Stimulated activated effector memory CD8-positive, alpha-beta T cell treated with anti-CD3 and anti-CD28 coated beads, Interleukin-12 subunit alpha, Interleukin-12 subunit beta, amount 100 ng/mL, for 72 hours (primary cell): Measurements from ENCODE around the gene EMP1.
A peak's percentile ranks its signal among the peaks of the same experiment; 100 is the strongest.

ENCODE experiments used
- ATAC-seq: fragments of 150-1000 bp; cut with Tn5 transposase; 2 replicates; pipeline ENCODE4 v1.10.0; 2021
- DNase-seq, 2 donors: peaks; one replicate each; pipeline ENCODE4 v3.0.0; 2021 to 2022; ENCODE audit warnings: low spot score in 2 of 2
- H3K27ac Mint-ChIP-seq: one replicate; pipeline ENCODE4 v1.8.0; 2022; ENCODE audit warnings: mild to moderate bottlenecking, mixed read lengths
- H3K36me3 Mint-ChIP-seq: one replicate; pipeline ENCODE4 v1.8.0; 2022; ENCODE audit warnings: mild to moderate bottlenecking, mixed read lengths
- H3K4me1 Mint-ChIP-seq: one replicate; pipeline ENCODE4 v1.8.0; 2022; ENCODE audit warnings: mixed read lengths
- H3K4me3 Mint-ChIP-seq: one replicate; pipeline ENCODE4 v1.8.0; 2022; ENCODE audit warnings: mild to moderate bottlenecking, mixed read lengths
- H3K9me3 Mint-ChIP-seq: one replicate; pipeline ENCODE4 v1.8.0; 2022; ENCODE audit warnings: mixed read lengths

EMP1 gene

GRCh38 chr12:13196130-13196921, at the start of gene EMP1:
Gene EMP1, plus strand, starts transcription at chr12:13196726. Its CDS starts 14,785 bp downstream, at chr12:13211511.
- H3K4me3 Mint-ChIP-seq, result peak within 1 kb of the TSS; percentile 71
- DNase-seq (peak; percentile 36 to 80), ATAC-seq (peak; percentile 99)
- H3K4me1 Mint-ChIP-seq, result peaks cover 37% of the 10 kb centered on the region
- H3K36me3 Mint-ChIP-seq, result no peaks in the 10 kb centered on the region
- H3K27ac Mint-ChIP-seq, result peak within 1 kb of the TSS; percentile 89
- H3K9me3 Mint-ChIP-seq, result no peaks in the 10 kb centered on the region

GRCh38 chr12:13147688-13148484, 48.6 kb upstream of the EMP1 start:
- ATAC-seq, result no peak
- H3K36me3 Mint-ChIP-seq, result no peaks in the 10 kb centered on the region
- peaks cover 11% of the 10 kb centered on the region for H3K4me1 Mint-ChIP-seq
- no peak overlapping the region for H3K4me3 Mint-ChIP-seq
- H3K27ac Mint-ChIP-seq, result no peak overlapping the region
- DNase-seq, result peak in 1 of 2 donors; percentile 35
- H3K9me3 Mint-ChIP-seq, result no peaks in the 10 kb centered on the region

- Mint-ChIP-seq H3K4me1 (peaks cover 11% of the 10 kb centered on the region), H3K36me3 (no peaks in the 10 kb centered on the region), H3K9me3 (no peaks in the 10 kb centered on the region), H3K27ac (no peak overlapping the region), H3K4me3 (no peak overlapping the region)
- no peak for ATAC-seq
- no peak for DNase-seq
Observed at GRCh38 chr12:13148485-13148847, 48.1 kb upstream of the EMP1 start.

- Mint-ChIP-seq H3K4me3 (no peak overlapping the region), H3K36me3 (no peaks in the 10 kb centered on the region), H3K9me3 (no peaks in the 10 kb centered on the region), H3K27ac (no peak overlapping the region), H3K4me1 (peaks cover 12% of the 10 kb centered on the region)
- ATAC-seq (no peak), DNase-seq (no peak)
Observed at GRCh38 chr12:13149411-13149810, 47.1 kb upstream of the EMP1 start.

GRCh38 chr12:13152281-13152680, 44.2 kb upstream of the EMP1 start:
- Mint-ChIP-seq H3K9me3 (no peaks in the 10 kb centered on the region), H3K4me1 (peaks cover 7% of the 10 kb centered on the region), H3K4me3 (no peak overlapping the region), H3K27ac (no peak overlapping the region), H3K36me3 (no peaks in the 10 kb centered on the region)
- ATAC-seq, result no peak
- DNase-seq, result peak in 1 of 2 donors; percentile 29

GRCh38 chr12:13152756-13153155, 43.8 kb upstream of the EMP1 start:
- DNase-seq, result peak in 1 of 2 donors; percentile 12
- no peak for ATAC-seq
- Mint-ChIP-seq H3K36me3 (no peaks in the 10 kb centered on the region), H3K27ac (no peak overlapping the region), H3K4me3 (no peak overlapping the region), H3K9me3 (no peaks in the 10 kb centered on the region), H3K4me1 (peaks cover 7% of the 10 kb centered on the region)

- DNase-seq (peak in 1 of 2 donors; percentile 29), ATAC-seq (no peak)
- Mint-ChIP-seq H3K9me3 (no peaks in the 10 kb centered on the region), H3K27ac (no peak overlapping the region), H3K36me3 (no peaks in the 10 kb centered on the region), H3K4me1 (peaks cover 7% of the 10 kb centered on the region), H3K4me3 (no peak overlapping the region)
Observed at GRCh38 chr12:13153180-13153579, 43.3 kb upstream of the EMP1 start.

GRCh38 chr12:13154027-13154538, 42.4 kb upstream of the EMP1 start:
- Mint-ChIP-seq H3K36me3 (no peaks in the 10 kb centered on the region), H3K9me3 (no peaks in the 10 kb centered on the region), H3K27ac (no peak overlapping the region), H3K4me3 (no peak overlapping the region), H3K4me1 (peaks cover 7% of the 10 kb centered on the region)
- DNase-seq (peak in 1 of 2 donors; percentile 17), ATAC-seq (no peak)

- Mint-ChIP-seq H3K9me3 (no peaks in the 10 kb centered on the region), H3K27ac (no peak overlapping the region), H3K36me3 (no peaks in the 10 kb centered on the region), H3K4me3 (no peak overlapping the region), H3K4me1 (peaks cover 7% of the 10 kb centered on the region)
- no peak for DNase-seq
- no peak for ATAC-seq
Observed at GRCh38 chr12:13154831-13155230, 41.7 kb upstream of the EMP1 start.

GRCh38 chr12:13156277-13156676, 40.2 kb upstream of the EMP1 start:
- H3K27ac Mint-ChIP-seq, result no peak overlapping the region
- H3K4me3 Mint-ChIP-seq, result no peak overlapping the region
- H3K4me1 Mint-ChIP-seq, result peaks cover 7% of the 10 kb centered on the region
- DNase-seq (no peak), ATAC-seq (no peak)
- H3K36me3 Mint-ChIP-seq, result no peaks in the 10 kb centered on the region
- no peaks in the 10 kb centered on the region for H3K9me3 Mint-ChIP-seq

GRCh38 chr12:13161172-13161571, 35.4 kb upstream of the EMP1 start:
- H3K4me1 Mint-ChIP-seq, result peaks cover 17% of the 10 kb centered on the region
- DNase-seq (no peak), ATAC-seq (no peak)
- H3K9me3 Mint-ChIP-seq, result no peaks in the 10 kb centered on the region
- no peaks in the 10 kb centered on the region for H3K36me3 Mint-ChIP-seq
- H3K27ac Mint-ChIP-seq, result no peak overlapping the region
- H3K4me3 Mint-ChIP-seq, result no peak overlapping the region

GRCh38 chr12:13162904-13163303, 33.6 kb upstream of the EMP1 start:
- DNase-seq (no peak), ATAC-seq (no peak)
- Mint-ChIP-seq H3K4me3 (no peak overlapping the region), H3K9me3 (no peaks in the 10 kb centered on the region), H3K4me1 (peaks cover 17% of the 10 kb centered on the region), H3K27ac (no peak overlapping the region), H3K36me3 (no peaks in the 10 kb centered on the region)

GRCh38 chr12:13163868-13164635, 32.5 kb upstream of the EMP1 start:
- Mint-ChIP-seq H3K4me1 (peaks cover 17% of the 10 kb centered on the region), H3K9me3 (no peaks in the 10 kb centered on the region), H3K27ac (no peak overlapping the region), H3K36me3 (no peaks in the 10 kb centered on the region), H3K4me3 (no peak overlapping the region)
- ATAC-seq (no peak), DNase-seq (no peak)

GRCh38 chr12:13164921-13165616, 31.5 kb upstream of the EMP1 start:
- ATAC-seq (no peak), DNase-seq (no peak)
- Mint-ChIP-seq H3K36me3 (no peaks in the 10 kb centered on the region), H3K9me3 (no peaks in the 10 kb centered on the region), H3K27ac (no peak overlapping the region), H3K4me3 (no peak overlapping the region), H3K4me1 (peaks cover 17% of the 10 kb centered on the region)

GRCh38 chr12:13165617-13166041, 30.9 kb upstream of the EMP1 start:
- Mint-ChIP-seq H3K4me3 (no peak overlapping the region), H3K27ac (no peak overlapping the region), H3K4me1 (peaks cover 17% of the 10 kb centered on the region), H3K9me3 (no peaks in the 10 kb centered on the region), H3K36me3 (no peaks in the 10 kb centered on the region)
- peak; percentile 34 to 75 for DNase-seq
- peak; percentile 97 for ATAC-seq
